Measurements from ENCODE around the gene NXNL1. TPM values are rescaled to one million over a fixed set of nuclear protein-coding genes. Genes with fewer than 3 reads are reported as not detected.
A peak's percentile ranks its signal among the peaks of the same experiment; 100 is the strongest.

Gene NXNL1
- total RNA-seq, 1 experiment from 2014 or later: not detected

- Histone ChIP-seq H3K79me1 (ENCODE audit: insufficient read depth, low read depth, low read length, poor library complexity, severe bottlenecking) (no peaks in the 10 kb centered on the region), H4K20me1 (ENCODE audit: control insufficient read depth, insufficient read depth, insufficient read length) (no peaks in the 10 kb centered on the region), H3K23me2 (ENCODE audit: insufficient read length, low read depth, low read length, poor library complexity, severe bottlenecking) (peaks cover 6% of the 10 kb centered on the region), H2BK120ac (ENCODE audit: low read depth, low read length, poor library complexity, severe bottlenecking) (no peak overlapping the region), H3K56ac (ENCODE audit: insufficient read length, low read depth, low read length) (no peak overlapping the region), H4K91ac (ENCODE audit: insufficient read length, low read depth, low read length) (no peak overlapping the region), H3K18ac (ENCODE audit: insufficient read length, low read depth, low read length) (no peak overlapping the region), H3K9me3 (ENCODE audit: control insufficient read depth, low read depth, low read length) (no peaks in the 10 kb centered on the region), H2BK5ac (ENCODE audit: insufficient read length, low read length) (no peak overlapping the region), H2BK12ac (ENCODE audit: insufficient read length, low read depth, low read length) (no peak overlapping the region), H3K4me1 (ENCODE audit: insufficient read depth, low read length) (no peaks in the 10 kb centered on the region), H3T11ph (ENCODE audit: low read length) (no peak overlapping the region), H3K4me2 (ENCODE audit: insufficient read depth, insufficient read length, low read length) (no peak overlapping the region), H3K27ac (ENCODE audit: insufficient read length, low read depth, low read length) (no peak overlapping the region), H2BK15ac (ENCODE audit: low read depth, low read length) (no peak overlapping the region), H4K5ac (ENCODE audit: insufficient read length, low read depth, low read length) (no peak overlapping the region), H3K79me2 (ENCODE audit: insufficient read depth, low read length) (no peaks in the 10 kb centered on the region), H3K14ac (ENCODE audit: insufficient read depth, low read length) (no peak overlapping the region), H2AK5ac (ENCODE audit: insufficient read length, low read length) (no peak overlapping the region), H3K23ac (ENCODE audit: insufficient read length, low read depth, low read length) (no peak overlapping the region), H2AFZ (ENCODE audit: low read length) (no peak overlapping the region), H3K27me3 (ENCODE audit: insufficient read depth, low read length) (no peaks in the 10 kb centered on the region), H4K8ac (replicated peaks; ENCODE audit: insufficient read length, low read depth, low read length) (no peak overlapping the region), H2BK20ac (ENCODE audit: low read depth, low read length, poor library complexity, severe bottlenecking) (no peak overlapping the region), H3K4ac (ENCODE audit: low read depth, low read length) (no peak overlapping the region), H3K9ac (ENCODE audit: extremely low read depth, insufficient read length, low read length) (no peak overlapping the region)
- Mint-ChIP-seq H3K36me3 (ENCODE audit: insufficient read depth in 1 of 3, low read depth in 3 of 3) (no peaks in the 10 kb centered on the region), H3K4me3 (no peak overlapping the region), H3K9me3 (no peaks in the 10 kb centered on the region), H3K27ac (peak overlapping the region in 1 of 3 experiments; percentile 25; a peak in 2 of 7 replicates), H3K27me3 (ENCODE audit: low read depth) (no peaks in the 10 kb centered on the region; the same call in 1 of the 2 replicates), H3K4me1 (peaks cover 4 to 9% of the 10 kb centered on the region in 2 experiments)
- no peak for DNase-seq
- no CpG with 5 or more reads among the region's 17 CpGs for WGBS (ENCODE audit: extremely low coverage, insufficient read length, low lambda C conversion rate)
- TF ChIP-seq, protein P1, sequence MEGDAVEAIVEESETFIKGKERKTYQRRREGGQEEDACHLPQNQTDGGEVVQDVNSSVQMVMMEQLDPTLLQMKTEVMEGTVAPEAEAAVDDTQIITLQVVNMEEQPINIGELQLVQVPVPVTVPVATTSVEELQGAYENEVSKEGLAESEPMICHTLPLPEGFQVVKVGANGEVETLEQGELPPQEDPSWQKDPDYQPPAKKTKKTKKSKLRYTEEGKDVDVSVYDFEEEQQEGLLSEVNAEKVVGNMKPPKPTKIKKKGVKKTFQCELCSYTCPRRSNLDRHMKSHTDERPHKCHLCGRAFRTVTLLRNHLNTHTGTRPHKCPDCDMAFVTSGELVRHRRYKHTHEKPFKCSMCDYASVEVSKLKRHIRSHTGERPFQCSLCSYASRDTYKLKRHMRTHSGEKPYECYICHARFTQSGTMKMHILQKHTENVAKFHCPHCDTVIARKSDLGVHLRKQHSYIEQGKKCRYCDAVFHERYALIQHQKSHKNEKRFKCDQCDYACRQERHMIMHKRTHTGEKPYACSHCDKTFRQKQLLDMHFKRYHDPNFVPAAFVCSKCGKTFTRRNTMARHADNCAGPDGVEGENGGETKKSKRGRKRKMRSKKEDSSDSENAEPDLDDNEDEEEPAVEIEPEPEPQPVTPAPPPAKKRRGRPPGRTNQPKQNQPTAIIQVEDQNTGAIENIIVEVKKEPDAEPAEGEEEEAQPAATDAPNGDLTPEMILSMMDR (conservative IDR thresholded peaks at IDR 0.05): no peak
Measured at GRCh38 chr19:17429641-17430113, 31.0 kb downstream of the NXNL1 start.
